GM06990 (cell line): ENCODE results near the gene PARS2.
A peak's percentile ranks its signal among the peaks of the same experiment; 100 is the strongest.

Experiments
- DNase-seq: peaks from one replicate; pipeline ENCODE4 v3.0.0-alpha.2; 2011; ENCODE audit not compliant: insufficient read length; ENCODE audit errors: extremely low read depth
- H3K27me3 ChIP-seq: replicated peaks from 2 replicates; pipeline ENCODE4 v1.6.0; 2011; ENCODE audit warnings: low read length; ENCODE audit not compliant: control insufficient read depth, insufficient read depth
- H3K36me3 ChIP-seq: 2 replicates; pipeline ENCODE4 v1.5.1; 2011; ENCODE audit warnings: low read length; ENCODE audit not compliant: control insufficient read depth, insufficient read depth
- H3K4me3 ChIP-seq: replicated peaks from 2 replicates; pipeline ENCODE4 v1.5.1; 2011; ENCODE audit warnings: low read depth, mild to moderate bottlenecking, control low read depth, low read length
- TF ChIP-seq, protein P1 (sequence below): IDR thresholded peaks from 2 replicates; pipeline ENCODE4 v1.5.1; 2011; ENCODE audit warnings: low read length, control low read depth, mild to moderate bottlenecking, inconsistent platforms; ENCODE audit not compliant: insufficient read depth, poor library complexity, severe bottlenecking

The PARS2 gene

DNA sequence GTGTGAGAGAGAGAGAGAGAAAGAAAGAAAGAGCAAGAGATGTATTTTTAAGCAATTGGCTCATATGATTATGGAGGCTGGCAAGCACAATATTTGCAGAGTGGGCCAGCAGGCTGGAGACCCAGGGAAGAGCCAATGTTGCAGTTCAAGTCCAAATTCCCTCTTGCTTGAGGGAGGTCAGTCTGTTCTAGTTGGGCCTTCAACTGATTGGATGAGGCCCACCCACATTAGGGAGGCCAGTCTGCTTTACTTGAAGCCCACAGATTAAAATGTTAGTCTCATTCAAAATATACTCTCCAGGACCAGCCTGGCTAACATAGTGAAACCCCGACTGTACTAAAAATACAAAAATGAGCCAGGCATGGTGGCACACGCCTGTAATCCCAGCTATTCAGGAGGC lies 8.6 kb upstream of the PARS2 start:
- Histone ChIP-seq H3K36me3 (no peaks in the 10 kb centered on the region), H3K4me3 (no peak overlapping the region), H3K27me3 (no peaks in the 10 kb centered on the region)
- DNase-seq, result no peak
- TF ChIP-seq, protein P1, sequence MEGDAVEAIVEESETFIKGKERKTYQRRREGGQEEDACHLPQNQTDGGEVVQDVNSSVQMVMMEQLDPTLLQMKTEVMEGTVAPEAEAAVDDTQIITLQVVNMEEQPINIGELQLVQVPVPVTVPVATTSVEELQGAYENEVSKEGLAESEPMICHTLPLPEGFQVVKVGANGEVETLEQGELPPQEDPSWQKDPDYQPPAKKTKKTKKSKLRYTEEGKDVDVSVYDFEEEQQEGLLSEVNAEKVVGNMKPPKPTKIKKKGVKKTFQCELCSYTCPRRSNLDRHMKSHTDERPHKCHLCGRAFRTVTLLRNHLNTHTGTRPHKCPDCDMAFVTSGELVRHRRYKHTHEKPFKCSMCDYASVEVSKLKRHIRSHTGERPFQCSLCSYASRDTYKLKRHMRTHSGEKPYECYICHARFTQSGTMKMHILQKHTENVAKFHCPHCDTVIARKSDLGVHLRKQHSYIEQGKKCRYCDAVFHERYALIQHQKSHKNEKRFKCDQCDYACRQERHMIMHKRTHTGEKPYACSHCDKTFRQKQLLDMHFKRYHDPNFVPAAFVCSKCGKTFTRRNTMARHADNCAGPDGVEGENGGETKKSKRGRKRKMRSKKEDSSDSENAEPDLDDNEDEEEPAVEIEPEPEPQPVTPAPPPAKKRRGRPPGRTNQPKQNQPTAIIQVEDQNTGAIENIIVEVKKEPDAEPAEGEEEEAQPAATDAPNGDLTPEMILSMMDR, result no peak

DNA sequence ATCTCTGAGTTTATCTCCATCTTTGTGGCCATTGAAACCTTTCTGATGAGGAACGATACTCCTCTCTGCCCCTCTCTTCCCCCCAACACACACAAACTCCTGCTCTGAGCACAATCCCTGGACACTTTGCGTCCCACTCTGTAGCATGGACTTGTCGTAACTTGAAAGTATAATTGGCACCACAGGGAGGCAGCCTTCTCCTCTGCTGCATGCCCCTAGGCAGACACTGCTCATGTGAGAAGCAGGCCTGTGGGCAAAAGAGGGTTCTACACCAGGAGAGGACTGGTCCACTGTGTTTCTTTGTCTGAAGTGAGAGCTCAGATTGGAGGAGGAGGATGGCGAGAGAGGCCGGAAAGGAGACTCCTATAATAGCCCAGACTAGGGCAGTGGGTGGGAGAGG lies 3.8 kb upstream of the PARS2 start:
- Histone ChIP-seq H3K4me3 (no peak overlapping the region), H3K27me3 (no peaks in the 10 kb centered on the region), H3K36me3 (no peaks in the 10 kb centered on the region)
- TF ChIP-seq, protein P1, result peak; percentile 23
- DNase-seq, result no peak

DNA sequence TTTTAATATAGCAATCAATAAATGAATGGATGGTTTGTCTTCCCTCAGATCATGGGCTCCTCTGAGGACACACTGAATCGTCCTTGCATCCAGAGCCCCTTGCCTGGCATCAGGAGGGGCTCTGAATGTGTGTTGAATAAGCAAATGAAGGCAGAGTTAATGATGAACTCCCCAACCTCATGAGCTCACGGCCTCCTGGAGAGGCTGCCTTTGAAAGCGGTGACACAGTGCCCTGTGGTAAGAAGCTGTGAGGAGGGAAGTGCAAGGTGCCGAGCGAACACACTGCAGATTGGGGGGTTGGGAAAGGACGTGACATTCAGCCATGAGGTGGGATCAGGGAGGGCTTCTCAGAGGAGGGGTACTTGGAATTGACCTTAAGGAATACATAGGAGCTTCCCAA lies 3.2 kb upstream of the PARS2 start:
- Histone ChIP-seq H3K36me3 (no peaks in the 10 kb centered on the region), H3K27me3 (no peaks in the 10 kb centered on the region), H3K4me3 (no peak overlapping the region)
- DNase-seq, result no peak
- TF ChIP-seq, protein P1, result no peak

DNA sequence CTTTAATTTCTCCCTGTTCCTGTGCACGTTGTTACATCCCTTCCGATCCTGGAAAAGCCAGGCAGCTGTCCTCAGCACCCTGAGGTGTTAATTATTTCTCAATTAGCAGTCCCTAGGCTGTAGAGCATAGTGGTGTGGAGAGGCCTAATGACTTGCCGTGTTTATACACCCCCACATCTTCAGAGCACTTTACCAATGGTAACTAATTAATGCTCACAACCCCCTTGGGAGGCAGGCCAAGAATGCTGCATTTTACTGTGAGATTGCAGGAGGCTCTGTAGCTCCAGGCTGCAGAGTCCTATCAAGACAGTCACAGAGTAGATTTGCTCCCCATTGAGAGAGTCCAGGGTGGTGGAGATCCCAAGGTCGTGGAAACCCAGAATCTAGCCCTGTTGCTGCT lies 2.4 kb upstream of the PARS2 start:
- TF ChIP-seq, protein P1, result no peak

DNA sequence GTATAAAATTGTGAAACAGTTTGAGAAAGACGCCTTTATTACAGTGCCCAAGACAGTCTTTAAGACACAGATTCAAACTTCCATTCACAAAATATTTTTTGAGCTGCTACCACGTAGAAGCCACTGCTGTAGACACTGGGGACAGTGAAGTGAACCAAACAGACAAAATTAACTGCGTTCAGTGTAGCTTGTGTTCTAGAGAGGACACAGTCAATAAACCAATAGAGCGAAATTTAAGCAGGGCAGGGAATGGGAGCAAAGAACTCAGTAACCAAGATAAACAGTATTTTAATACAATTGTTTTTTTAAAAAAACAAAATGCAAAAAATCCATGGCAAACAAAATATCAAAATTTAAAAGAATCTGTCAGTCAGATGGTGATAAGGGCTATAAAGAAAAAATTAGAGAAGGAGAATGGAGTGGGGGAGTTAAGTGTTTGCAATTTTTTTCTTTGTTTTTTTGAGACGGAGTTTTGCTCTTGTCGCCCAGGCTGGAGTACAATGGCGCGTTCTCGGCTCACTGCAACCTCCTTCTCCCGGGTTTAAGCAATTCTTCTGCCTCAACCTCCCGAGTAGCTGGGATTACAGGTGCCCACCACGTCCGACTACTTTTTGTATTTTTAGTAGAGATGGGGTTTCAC lies 719 bp upstream of the PARS2 start:
- no peak for DNase-seq
- no peaks in the 10 kb centered on the region for H3K36me3 ChIP-seq
- H3K4me3 ChIP-seq, result peak overlapping the region; percentile 65
- H3K27me3 ChIP-seq, result no peaks in the 10 kb centered on the region
- TF ChIP-seq, protein P1, result no peak

More for the DNA sequence above, 2.4 kb upstream of the PARS2 start:
- H3K27me3 ChIP-seq, result no peaks in the 10 kb centered on the region
- H3K4me3 ChIP-seq, result no peak overlapping the region
- H3K36me3 ChIP-seq, result no peaks in the 10 kb centered on the region
- DNase-seq, result no peak

DNA sequence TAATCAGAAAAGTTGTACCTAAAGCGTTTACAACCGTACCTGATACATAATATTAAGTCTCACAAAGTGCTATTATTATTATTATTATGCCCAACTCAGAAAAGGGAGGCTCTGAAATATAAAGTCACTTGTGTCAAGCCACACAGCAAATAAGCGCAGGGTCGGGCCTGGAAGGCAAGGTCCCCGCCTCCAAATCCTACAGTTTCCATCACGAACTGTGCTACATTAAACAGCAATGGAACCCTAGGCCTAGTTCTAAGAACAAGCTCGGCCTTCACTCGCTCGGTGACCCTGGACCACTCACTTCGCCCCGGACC lies 549 bp downstream of the PARS2 start:
- Histone ChIP-seq H3K4me3 (peak overlapping the region; percentile 98), H3K27me3 (no peaks in the 10 kb centered on the region), H3K36me3 (no peaks in the 10 kb centered on the region)
- TF ChIP-seq, protein P1, result no peak
- no peak for DNase-seq
